ENCODE results near the gene ATP11C. TPM values are rescaled to one million over a fixed set of nuclear protein-coding genes. Genes with fewer than 3 reads are reported as not detected.

Gene ATP11C
- total RNA-seq, 1 experiment from 2014 or later: 19.4 TPM

GRCh38 chrX:139851730-139852129 lies 81.1 kb downstream of the ATP11C start:
- H2AFZ ChIP-seq (ENCODE audit: low read depth, low read length, poor library complexity, severe bottlenecking): no peak overlapping the region
- ChIA-PET POLR2A (no interaction called here), CTCF (no interaction called here), RAD21 (ENCODE audit: low non-redundant PET in 1 of 2, low total read pairs in 2 of 2, uncharacterized antibody in 2 of 2, unreplicated experiment in 2 of 2) (no interaction called here)
- intact Hi-C loops (cut with micrococcal nuclease): no loop called here
- no peak overlapping the region for H3K4me2 ChIP-seq (ENCODE audit: low read length)
- no peak overlapping the region for H3K27ac ChIP-seq (ENCODE audit: low read depth, low read length)
- TF ChIP-seq YY1 (IDR thresholded peaks at IDR 0.05; ENCODE audit: extremely low read depth, insufficient replicate concordance, low read depth, low read length) (no peak), FOSL1 (IDR thresholded peaks at IDR 0.05; ENCODE audit: low read depth) (no peak), RAD21 (IDR thresholded peaks at IDR 0.05; ENCODE audit: low read depth) (no peak), POLR2A (IDR thresholded peaks at IDR 0.05; ENCODE audit: borderline replicate concordance, extremely low read depth, insufficient read depth, insufficient read length) (no peak), SP1 (IDR thresholded peaks at IDR 0.05; ENCODE audit: low read depth) (no peak), CBX3 (IDR thresholded peaks at IDR 0.05; ENCODE audit: low read depth) (no peak), EGR1 (IDR thresholded peaks at IDR 0.05; ENCODE audit: low read depth) (no peak), ZNF274 (IDR thresholded peaks at IDR 0.05; ENCODE audit: low read depth, low read length) (no peak), ELF1 (IDR thresholded peaks at IDR 0.05; ENCODE audit: borderline replicate concordance, low read depth) (no peak), EZH2phosphoT487 (IDR thresholded peaks at IDR 0.05; ENCODE audit: borderline replicate concordance) (no peak), JUND (IDR thresholded peaks at IDR 0.05) (no peak), TCF7L2 (IDR thresholded peaks at IDR 0.05; ENCODE audit: borderline replicate concordance, extremely low read depth, insufficient read depth, insufficient read length) (no peak), ZBTB33 (IDR thresholded peaks at IDR 0.05; ENCODE audit: extremely low read depth, insufficient replicate concordance, low read length) (no peak), ZFX (IDR thresholded peaks at IDR 0.05) (no peak), SIN3A (IDR thresholded peaks at IDR 0.05; ENCODE audit: low read depth) (no peak), ATF3 (IDR thresholded peaks at IDR 0.05) (no peak), SRF (IDR thresholded peaks at IDR 0.05; ENCODE audit: low read depth) (no peak)
- TF ChIP-seq, protein P1, sequence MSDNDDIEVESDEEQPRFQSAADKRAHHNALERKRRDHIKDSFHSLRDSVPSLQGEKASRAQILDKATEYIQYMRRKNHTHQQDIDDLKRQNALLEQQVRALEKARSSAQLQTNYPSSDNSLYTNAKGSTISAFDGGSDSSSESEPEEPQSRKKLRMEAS (IDR thresholded peaks at IDR 0.05): no peak
- TF ChIP-seq, protein P2, sequence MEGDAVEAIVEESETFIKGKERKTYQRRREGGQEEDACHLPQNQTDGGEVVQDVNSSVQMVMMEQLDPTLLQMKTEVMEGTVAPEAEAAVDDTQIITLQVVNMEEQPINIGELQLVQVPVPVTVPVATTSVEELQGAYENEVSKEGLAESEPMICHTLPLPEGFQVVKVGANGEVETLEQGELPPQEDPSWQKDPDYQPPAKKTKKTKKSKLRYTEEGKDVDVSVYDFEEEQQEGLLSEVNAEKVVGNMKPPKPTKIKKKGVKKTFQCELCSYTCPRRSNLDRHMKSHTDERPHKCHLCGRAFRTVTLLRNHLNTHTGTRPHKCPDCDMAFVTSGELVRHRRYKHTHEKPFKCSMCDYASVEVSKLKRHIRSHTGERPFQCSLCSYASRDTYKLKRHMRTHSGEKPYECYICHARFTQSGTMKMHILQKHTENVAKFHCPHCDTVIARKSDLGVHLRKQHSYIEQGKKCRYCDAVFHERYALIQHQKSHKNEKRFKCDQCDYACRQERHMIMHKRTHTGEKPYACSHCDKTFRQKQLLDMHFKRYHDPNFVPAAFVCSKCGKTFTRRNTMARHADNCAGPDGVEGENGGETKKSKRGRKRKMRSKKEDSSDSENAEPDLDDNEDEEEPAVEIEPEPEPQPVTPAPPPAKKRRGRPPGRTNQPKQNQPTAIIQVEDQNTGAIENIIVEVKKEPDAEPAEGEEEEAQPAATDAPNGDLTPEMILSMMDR (IDR thresholded peaks at IDR 0.05 in 2 of 3, conservative IDR thresholded peaks at IDR 0.05 in 1 of 3; ENCODE audit: borderline replicate concordance in 1 of 3, insufficient read depth in 1 of 3, low read depth in 2 of 3, low read length in 2 of 3): no peak
- TF ChIP-seq, protein P3, sequence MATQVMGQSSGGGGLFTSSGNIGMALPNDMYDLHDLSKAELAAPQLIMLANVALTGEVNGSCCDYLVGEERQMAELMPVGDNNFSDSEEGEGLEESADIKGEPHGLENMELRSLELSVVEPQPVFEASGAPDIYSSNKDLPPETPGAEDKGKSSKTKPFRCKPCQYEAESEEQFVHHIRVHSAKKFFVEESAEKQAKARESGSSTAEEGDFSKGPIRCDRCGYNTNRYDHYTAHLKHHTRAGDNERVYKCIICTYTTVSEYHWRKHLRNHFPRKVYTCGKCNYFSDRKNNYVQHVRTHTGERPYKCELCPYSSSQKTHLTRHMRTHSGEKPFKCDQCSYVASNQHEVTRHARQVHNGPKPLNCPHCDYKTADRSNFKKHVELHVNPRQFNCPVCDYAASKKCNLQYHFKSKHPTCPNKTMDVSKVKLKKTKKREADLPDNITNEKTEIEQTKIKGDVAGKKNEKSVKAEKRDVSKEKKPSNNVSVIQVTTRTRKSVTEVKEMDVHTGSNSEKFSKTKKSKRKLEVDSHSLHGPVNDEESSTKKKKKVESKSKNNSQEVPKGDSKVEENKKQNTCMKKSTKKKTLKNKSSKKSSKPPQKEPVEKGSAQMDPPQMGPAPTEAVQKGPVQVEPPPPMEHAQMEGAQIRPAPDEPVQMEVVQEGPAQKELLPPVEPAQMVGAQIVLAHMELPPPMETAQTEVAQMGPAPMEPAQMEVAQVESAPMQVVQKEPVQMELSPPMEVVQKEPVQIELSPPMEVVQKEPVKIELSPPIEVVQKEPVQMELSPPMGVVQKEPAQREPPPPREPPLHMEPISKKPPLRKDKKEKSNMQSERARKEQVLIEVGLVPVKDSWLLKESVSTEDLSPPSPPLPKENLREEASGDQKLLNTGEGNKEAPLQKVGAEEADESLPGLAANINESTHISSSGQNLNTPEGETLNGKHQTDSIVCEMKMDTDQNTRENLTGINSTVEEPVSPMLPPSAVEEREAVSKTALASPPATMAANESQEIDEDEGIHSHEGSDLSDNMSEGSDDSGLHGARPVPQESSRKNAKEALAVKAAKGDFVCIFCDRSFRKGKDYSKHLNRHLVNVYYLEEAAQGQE (IDR thresholded peaks at IDR 0.05; ENCODE audit: low read depth): no peak
- no peaks in the 10 kb centered on the region for H3K27me3 ChIP-seq (ENCODE audit: insufficient read depth, low read length)
- H4K20me1 ChIP-seq (ENCODE audit: insufficient read depth): no peaks in the 10 kb centered on the region
- H3K9ac ChIP-seq (ENCODE audit: low read length): no peak overlapping the region
- BruUV-seq (replicated peaks): no TSS peak
- no peaks in the 10 kb centered on the region for H3K9me2 ChIP-seq (ENCODE audit: insufficient read depth)
- DNase-seq (ENCODE audit: low read depth, low spot score) (no peak), ATAC-seq (no peak)
- no peak overlapping the region for H3K4me3 ChIP-seq (replicated peaks in 1 of 2; ENCODE audit: low read depth in 1 of 2, low read length in 2 of 2)
- no peaks in the 10 kb centered on the region for H3K4me1 ChIP-seq (ENCODE audit: control insufficient read depth in 1 of 2, insufficient read depth in 2 of 2, low read length in 2 of 2)
- H3K79me2 ChIP-seq (ENCODE audit: insufficient read depth, low read length): no peaks in the 10 kb centered on the region
- no peaks in the 10 kb centered on the region for H3K9me3 ChIP-seq (ENCODE audit: control insufficient read depth in 1 of 2, insufficient read depth in 1 of 2, low read depth in 1 of 2, low read length in 2 of 2)
- H3K36me3 ChIP-seq (ENCODE audit: control insufficient read depth in 1 of 2, insufficient read depth in 2 of 2, low read length in 2 of 2): no peaks in the 10 kb centered on the region

All from HCT116 (cell line).